GM20000 (cell line): ENCODE measurements around the gene ADARB2.

ENCODE experiments used
- DNase-seq: peaks from one replicate; pipeline ENCODE4 v3.0.0; 2012; ENCODE audit warnings: low spot score
- TF ChIP-seq, protein P1 (sequence below): IDR thresholded peaks from 2 replicates; pipeline ENCODE4 v1.5.1; 2012; ENCODE audit warnings: mild to moderate bottlenecking, control low read depth; ENCODE audit errors: extremely low read depth, missing control alignments

ADARB2 gene

DNA sequence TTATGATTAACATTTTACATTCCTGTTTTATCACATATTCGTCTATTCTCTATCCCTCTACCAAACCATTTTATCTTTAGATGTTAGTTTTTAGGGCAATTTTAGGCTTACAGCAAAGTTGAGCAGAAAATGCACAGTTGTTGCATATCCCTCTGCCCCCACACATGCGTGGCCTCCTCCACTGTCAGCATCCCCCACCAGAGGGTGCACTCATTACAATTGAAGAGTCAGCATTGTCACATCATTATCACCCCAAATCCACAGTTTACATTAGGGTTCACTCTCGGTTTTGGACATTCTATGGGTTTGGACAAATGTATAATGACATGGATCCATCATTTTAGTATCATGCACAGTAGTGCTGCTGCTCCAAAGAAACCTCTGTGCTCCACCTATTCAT is 594.7 kb downstream of the ADARB2 start:
- no peak for DNase-seq
- TF ChIP-seq, protein P1, sequence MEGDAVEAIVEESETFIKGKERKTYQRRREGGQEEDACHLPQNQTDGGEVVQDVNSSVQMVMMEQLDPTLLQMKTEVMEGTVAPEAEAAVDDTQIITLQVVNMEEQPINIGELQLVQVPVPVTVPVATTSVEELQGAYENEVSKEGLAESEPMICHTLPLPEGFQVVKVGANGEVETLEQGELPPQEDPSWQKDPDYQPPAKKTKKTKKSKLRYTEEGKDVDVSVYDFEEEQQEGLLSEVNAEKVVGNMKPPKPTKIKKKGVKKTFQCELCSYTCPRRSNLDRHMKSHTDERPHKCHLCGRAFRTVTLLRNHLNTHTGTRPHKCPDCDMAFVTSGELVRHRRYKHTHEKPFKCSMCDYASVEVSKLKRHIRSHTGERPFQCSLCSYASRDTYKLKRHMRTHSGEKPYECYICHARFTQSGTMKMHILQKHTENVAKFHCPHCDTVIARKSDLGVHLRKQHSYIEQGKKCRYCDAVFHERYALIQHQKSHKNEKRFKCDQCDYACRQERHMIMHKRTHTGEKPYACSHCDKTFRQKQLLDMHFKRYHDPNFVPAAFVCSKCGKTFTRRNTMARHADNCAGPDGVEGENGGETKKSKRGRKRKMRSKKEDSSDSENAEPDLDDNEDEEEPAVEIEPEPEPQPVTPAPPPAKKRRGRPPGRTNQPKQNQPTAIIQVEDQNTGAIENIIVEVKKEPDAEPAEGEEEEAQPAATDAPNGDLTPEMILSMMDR = no peak

DNA sequence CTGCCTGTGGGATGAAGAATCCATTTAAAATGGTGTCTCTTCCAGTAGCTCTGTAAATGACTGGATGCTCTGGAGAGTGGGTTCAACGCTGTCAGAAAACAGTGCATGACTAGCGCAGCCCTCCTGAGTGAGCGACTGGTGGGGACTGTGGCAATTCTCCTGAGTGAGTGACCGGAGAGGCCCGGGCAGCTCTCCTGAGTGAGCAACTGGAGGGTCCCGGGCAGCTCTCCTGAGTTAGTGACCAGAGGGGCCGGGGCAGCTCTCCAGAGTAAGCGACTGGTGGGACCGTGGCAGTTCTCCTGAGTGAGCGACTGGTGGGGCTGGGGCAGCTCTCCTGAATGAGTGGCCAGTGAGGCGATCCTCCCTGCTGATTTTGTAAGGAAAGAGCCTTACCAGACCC is 595.6 kb downstream of the ADARB2 start:
- no peak for DNase-seq
- TF ChIP-seq, protein P1 = no peak

DNA sequence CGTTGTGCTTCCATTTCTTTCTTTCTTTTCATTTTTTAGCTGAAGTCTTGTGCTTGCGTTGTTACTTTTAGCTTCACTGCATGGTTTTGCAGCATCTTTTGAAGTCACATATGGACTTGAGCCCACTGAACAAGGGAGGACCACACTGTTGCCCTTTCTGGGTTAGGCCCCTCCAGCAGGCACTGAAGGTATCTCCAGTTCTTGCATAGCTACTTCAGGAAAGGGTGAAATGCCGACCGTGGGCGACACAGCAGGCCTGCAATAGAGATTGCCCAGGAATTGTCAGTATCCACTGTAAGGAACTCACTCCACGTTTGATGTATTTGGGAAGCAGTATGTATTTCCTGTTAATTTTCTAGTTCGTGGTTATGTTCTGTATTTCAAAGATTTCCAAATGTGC is 596.1 kb downstream of the ADARB2 start:
- DNase-seq = no peak
- TF ChIP-seq, protein P1 = no peak

DNA sequence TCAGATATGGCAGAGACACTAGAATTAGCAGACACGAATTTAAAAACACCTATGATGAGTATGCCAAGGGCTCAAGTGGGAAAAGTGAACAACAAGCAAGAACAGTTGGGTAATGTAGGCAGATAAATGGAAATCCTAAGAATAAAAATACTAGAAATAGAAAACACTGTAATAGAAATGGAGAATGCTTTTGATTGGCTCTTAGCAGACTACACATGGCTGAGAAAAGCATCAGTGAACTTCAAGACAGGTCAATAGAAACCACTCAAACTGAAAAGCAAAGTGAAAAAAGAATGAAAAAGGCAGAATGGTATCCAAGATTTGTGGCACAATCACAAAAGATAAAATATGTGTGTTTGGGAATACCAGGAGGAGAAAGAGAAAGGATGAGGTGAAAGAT is 598.8 kb downstream of the ADARB2 start:
- TF ChIP-seq, protein P1 = no peak
- no peak for DNase-seq

DNA sequence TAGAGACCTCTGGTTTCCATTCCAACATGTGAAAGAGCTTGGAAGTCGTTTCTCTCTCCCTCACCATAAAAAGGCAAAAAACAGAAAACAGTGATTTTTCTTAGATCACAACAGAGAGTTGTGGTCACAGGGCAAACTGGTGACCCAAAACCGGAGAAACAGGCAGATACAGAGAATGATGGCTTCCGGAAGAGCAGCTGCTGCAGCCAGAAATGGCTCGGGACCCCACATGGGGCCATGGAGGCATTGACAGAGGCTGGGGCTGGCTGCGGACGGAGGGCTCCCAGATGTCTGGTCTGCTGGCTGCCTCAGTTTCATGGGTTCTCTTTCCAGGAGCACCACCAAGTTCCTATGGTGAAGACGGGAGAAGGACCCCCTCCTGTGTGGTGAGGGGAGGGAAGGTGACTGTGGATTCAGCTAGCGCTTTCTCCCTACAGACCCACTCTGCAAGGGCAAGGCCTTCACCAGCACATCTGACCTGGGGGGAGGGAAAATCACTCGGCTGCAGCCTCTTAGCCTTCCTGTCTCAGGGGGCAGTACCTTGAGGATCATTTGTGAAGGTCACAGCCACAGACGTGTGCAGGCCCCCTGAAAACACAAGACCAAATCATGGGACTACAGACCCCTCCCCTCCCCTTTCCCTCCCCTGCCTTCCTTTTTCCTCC is 599.7 kb downstream of the ADARB2 start:
- TF ChIP-seq, protein P1 = no peak

DNA sequence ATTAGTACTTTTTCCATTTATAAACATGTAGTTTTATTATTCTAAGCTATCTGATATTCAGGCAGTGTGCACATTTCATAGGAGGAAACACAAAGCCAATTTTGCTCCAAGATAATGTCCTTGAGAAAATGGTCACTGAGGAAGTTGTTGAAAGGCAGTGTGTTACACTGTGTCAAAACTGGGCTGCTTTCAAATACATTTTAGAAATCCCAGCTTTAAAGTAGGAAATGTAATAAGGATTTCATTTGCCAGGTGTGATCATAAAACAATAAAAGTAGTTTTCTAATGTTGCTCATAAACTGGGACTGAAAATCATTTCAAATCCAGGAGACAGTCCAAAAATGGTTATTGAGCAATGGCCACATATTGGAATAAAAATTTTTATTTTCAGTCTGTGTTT is 601.1 kb downstream of the ADARB2 start:
- TF ChIP-seq, protein P1 = no peak
- DNase-seq = no peak

More for the DNA sequence above, 599.7 kb downstream of the ADARB2 start:
- DNase-seq = no peak

DNA sequence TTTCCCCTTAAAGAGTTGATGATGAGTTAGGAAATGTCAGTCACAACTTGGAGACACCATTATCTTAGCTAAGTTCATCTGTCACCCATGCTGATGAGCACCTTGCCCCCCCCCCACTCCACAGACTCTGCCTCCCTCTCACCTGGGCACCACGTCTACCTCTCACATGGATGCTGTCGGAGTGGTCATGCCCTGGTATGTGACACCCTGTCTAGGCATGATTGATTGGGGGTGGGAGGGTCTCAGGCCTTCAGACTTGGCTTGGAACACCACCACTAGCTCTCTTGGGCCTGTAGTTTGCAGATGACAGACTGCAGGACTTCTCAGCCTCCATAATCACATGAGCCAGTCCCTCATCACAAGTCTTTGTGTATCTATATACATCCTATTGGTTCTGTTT is 603.2 kb downstream of the ADARB2 start:
- no peak for DNase-seq
- TF ChIP-seq, protein P1 = no peak
